Measurements from ENCODE around the gene STK32B. TPM values are rescaled to one million over a fixed set of nuclear protein-coding genes. Genes with fewer than 3 reads are reported as not detected.

STK32B gene
- total and polyA plus RNA-seq, 2 of the 8 experiments (the other 6 are each of a cell fraction or from before 2014, with no cell fraction given): 2.3 to 2.5 TPM

- TF ChIP-seq EP300 (IDR thresholded peaks at IDR 0.05; ENCODE audit: borderline replicate concordance in 1 of 2, low read depth in 2 of 2, low read length in 2 of 2) (no peak), TAF7 (optimal IDR thresholded peaks at IDR 0.05; ENCODE audit: borderline replicate concordance, low read depth, low read length) (no peak), CEBPB (IDR thresholded peaks at IDR 0.05; ENCODE audit: low read depth, low read length) (no peak), SRF (IDR thresholded peaks at IDR 0.05; ENCODE audit: low read depth, low read length) (no peak)
These were observed 289.7 kb downstream of the STK32B start (continued) for GRCh38 chr4:5340991-5341451.

Measured in H1 (cell line).